Psoas muscle (tissue), 8 donors: ENCODE data around the gene PSMB1. TPM values are rescaled to one million over a fixed set of nuclear protein-coding genes. Genes with fewer than 3 reads are reported as not detected.
"Not testable (repeated sequence)": the region's sequence is repeated elsewhere in the genome, so short reads cannot be mapped to it uniquely, and the experiment has no call there.

ENCODE experiments used
- ATAC-seq, 4 donors: fragments of 200-7000 bp; cut with Tn5 transposase; one replicate each; pipeline ENCODE4 v1.9.1; 2020; ENCODE audit warnings: moderate library complexity in 3 of 4, mild to moderate bottlenecking in 2 of 4
- DNase-seq, 2 donors: peaks; one replicate each; pipeline ENCODE4 v3.0.0-alpha.2; 2020
- H3K27ac ChIP-seq: fragments of 200-600 bp; one replicate; pipeline ENCODE4 v1.8.0; 2022
- H3K27me3 ChIP-seq, 3 donors: fragments of 200-600 bp in 1 of 3; one replicate each; pipeline versions ENCODE4 v1.6.1 to v1.8.0; 2013 to 2022; ENCODE audit warnings: low read length in 2 of 3, mild to moderate bottlenecking in 2 of 3, moderate library complexity in 1 of 3; ENCODE audit not compliant: insufficient read depth in 3 of 3
- H3K36me3 ChIP-seq, 2 donors: fragments of 200-600 bp in 1 of 2; one replicate each; pipeline versions ENCODE4 v1.6.1 to v1.8.0; 2013 to 2022; ENCODE audit warnings: low read depth in 1 of 2, mild to moderate bottlenecking in 1 of 2, moderate library complexity in 1 of 2; ENCODE audit not compliant: insufficient read depth in 1 of 2
- H3K4me1 ChIP-seq: fragments of 200-600 bp; one replicate; pipeline ENCODE4 v1.8.0; 2022
- H3K4me3 ChIP-seq: fragments of 200-600 bp; one replicate; pipeline ENCODE4 v1.8.0; 2022; ENCODE audit warnings: mild to moderate bottlenecking
- H3K9me3 ChIP-seq: fragments of 200-600 bp; one replicate; pipeline ENCODE4 v1.8.0; 2022
- CTCF ChIP-seq: fragments of 200-600 bp; IDR thresholded peaks from one replicate; pipeline ENCODE4 v1.8.0; 2022; ENCODE audit warnings: antibody characterized with exemption
- WGBS, 3 donors: extraction: QIAGEN DNeasy Blood & Tissue Kit; methylation state at CpG; one replicate each; pipeline versions ENCODE4 v1.1.6 to v1.1.7; 2013; 5-methylcytosine and 5-hydroxymethylcytosine counted together
- intact Hi-C, 2 donors: fragments of 100-400 bp; cut with DNase I; formaldehyde crosslinking; loops; one replicate each; pipeline versions ENCODE4 v1.11.0 to v1.14.2; 2022
- polyA plus RNA-seq, 3 donors: library from polyadenylated mRNA; stranded (reverse); fragments of 200-250 nt; gene quantifications; one replicate each; pipeline ENCODE4 v1.2.3, GENCODE V29; 2013
- total RNA-seq, 4 donors: library from RNA; stranded (reverse); fragmentation: NEBNext Ultra II Directional in 2 of 4; extraction: Animal tissue kit (Norgen Biotek cat#: 25700) in 2 of 4; gene quantifications; one replicate each; pipeline versions ENCODE4 v1.2.1 to v1.2.4, GENCODE V29; 2021 to 2023
- donor health status: healthy with polysubstance abuse.
- donor health status: DM: no; HTN: no; CAD: no; lungs with moderate emphysema.
- donor health status: Bipolar disorder and iron deficiency.
- donor health status: healthy.
- donor health status: DM: yes; HTN: yes; CAD: no.
- donor health status: DM: no; HTN: no; CAD: no.
- donor health status: DM: no; HTN: no; CAD: no.
- donor health status: DM: yes; HTN: yes; CAD: no.

The PSMB1 gene
- total and polyA plus RNA-seq, 7 donors: 139 to 367 (median 246) TPM

DNA sequence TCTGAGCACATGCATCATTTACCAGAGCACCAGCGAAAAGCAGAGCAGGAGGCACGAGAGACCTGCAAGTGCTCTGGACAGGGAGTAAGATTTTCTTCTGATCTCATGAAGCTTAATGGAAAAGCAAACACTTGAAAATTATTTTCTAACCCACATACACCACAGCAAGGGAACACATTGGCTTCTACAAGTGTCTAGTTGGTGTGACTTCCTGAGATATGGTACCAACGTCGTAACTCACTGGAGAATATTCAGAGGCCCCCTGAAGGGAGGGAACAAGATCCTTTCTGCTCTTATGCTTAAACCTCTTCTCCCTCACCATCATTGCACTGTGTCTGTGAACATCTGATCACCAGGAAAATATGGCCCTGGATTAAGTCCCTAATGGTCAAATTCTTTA is 48.6 kb downstream of the PSMB1 start:
- intact Hi-C loops: no loop called here
- DNase-seq: no peak
- H3K9me3 ChIP-seq: no peaks in the 10 kb centered on the region
- H3K27me3 ChIP-seq: peaks cover 0 to 1% (median 0%) of the 10 kb centered on the region in 3 donors
- H3K4me1 ChIP-seq: peaks cover 8% of the 10 kb centered on the region
- no peak for TF ChIP-seq CTCF
- WGBS, 3 donors: 76 to 81% (median 77%) methylated on average over 4 of the region's 4 CpGs
- H3K27ac ChIP-seq: no peak overlapping the region
- no peak overlapping the region for H3K4me3 ChIP-seq
- ATAC-seq: no peak
- H3K36me3 ChIP-seq: no peaks in the 10 kb centered on the region

GRCh38 chr6:170503414-170503761 is 49.7 kb downstream of the PSMB1 start:
- intact Hi-C loops: no loop called here
- Histone ChIP-seq H3K27ac (no peak overlapping the region), H3K4me3 (no peak overlapping the region), H3K9me3 (no peaks in the 10 kb centered on the region), H3K4me1 (peaks cover 8% of the 10 kb centered on the region), H3K27me3 (peaks cover 0 to 1% (median 0%) of the 10 kb centered on the region in 3 donors), H3K36me3 (no peaks in the 10 kb centered on the region)
- no peak for TF ChIP-seq CTCF
- DNase-seq: no peak
- no peak for ATAC-seq

DNA sequence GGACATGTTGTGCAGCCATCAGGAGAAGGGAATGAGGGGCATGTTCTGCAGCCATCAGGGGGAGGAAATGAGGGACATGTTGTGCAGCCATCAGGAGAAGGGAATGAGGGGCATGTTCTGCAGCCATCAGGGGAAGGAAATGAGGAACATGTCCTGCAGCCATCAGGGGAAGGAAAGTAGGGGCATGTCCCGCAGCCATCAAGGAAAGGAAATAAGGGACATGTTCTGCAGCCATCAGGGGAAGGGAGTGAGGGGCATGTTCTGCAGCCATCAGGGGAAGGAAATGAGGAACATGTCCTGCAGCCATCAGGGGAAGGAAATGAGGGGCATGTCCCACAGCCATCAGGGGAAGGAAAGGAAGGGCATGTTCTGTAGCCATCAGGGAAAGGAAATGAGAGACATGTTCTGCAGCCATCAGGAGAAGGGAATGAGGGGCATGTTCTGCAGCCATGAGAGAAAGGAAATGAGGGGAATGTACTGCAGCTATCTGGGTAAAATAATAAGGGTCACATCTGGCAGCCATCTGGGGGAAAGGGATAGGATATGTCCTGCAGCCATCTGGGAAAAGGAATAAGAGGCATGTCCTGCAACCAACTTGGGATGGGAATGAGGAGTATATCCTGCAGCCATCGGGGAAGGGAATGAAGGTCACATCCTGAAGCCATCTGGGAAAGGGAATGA is 50.2 kb downstream of the PSMB1 start:
- intact Hi-C loops, DNase-seq, H3K4me1 ChIP-seq, H3K4me3 ChIP-seq, H3K9me3 ChIP-seq, H3K27me3 ChIP-seq, H3K36me3 ChIP-seq, ATAC-seq, H3K27ac ChIP-seq: not testable (repeated sequence)
- 74 to 91% (median 85%) methylated on average over 2 of the region's 2 CpGs for WGBS, 3 donors

- not testable (repeated sequence) for H3K4me3 ChIP-seq, ATAC-seq
- WGBS, 3 donors: 44 to 92% (median 50%) methylated on average over 2 of the region's 2 CpGs
Measured at GRCh38 chr6:170502268-170502667, 50.8 kb downstream of the PSMB1 start.

DNA sequence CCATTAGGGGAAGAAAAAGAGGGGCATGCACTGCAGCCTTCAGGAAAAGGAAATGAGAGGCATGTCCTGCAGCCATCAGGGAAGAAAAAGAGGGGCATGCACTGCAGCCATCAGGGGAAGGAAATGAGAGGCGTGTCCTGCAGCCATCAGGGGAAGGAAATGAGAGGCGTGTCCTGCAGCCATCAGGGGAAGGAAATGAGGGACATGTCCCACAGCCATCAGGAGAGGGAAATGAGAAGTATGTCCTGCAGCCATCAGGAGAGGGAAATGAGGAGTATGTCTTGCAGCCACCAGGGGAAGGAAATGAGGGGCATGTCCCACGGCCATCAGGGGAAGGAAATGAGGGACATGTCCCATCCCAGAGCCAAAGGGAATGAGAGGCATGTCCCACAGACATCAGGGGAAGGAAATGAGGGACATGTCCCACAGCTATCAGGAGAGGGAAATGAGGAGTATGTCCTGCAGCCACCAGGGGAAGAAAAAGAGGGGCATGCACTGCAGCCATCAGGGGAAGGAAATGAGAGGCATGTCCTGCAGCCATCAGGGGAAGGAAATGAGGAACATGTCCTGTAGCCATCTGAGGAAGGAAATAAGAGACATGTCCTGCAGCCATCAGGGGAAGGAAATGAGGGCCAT is 52.0 kb downstream of the PSMB1 start:
- no peak for TF ChIP-seq CTCF
- H3K4me3 ChIP-seq: no peak overlapping the region
- intact Hi-C loops: no loop called here
- peaks cover 0 to 1% (median 0%) of the 10 kb centered on the region in 3 donors for H3K27me3 ChIP-seq
- peaks cover 8% of the 10 kb centered on the region for H3K4me1 ChIP-seq
- H3K9me3 ChIP-seq: no peaks in the 10 kb centered on the region
- 63 to 74% (median 70%) methylated on average over 3 of the region's 3 CpGs for WGBS, 3 donors
- no peak for ATAC-seq
- DNase-seq: no peak
- no peak overlapping the region for H3K27ac ChIP-seq
- no peaks in the 10 kb centered on the region for H3K36me3 ChIP-seq

More at GRCh38 chr6:170502268-170502667, 50.8 kb downstream of the PSMB1 start:
- H3K27me3 ChIP-seq, DNase-seq, H3K9me3 ChIP-seq, H3K36me3 ChIP-seq, H3K27ac ChIP-seq, H3K4me1 ChIP-seq, intact Hi-C loops: not testable (repeated sequence)
